ENCODE measurements around the gene SPATA31E1.

The SPATA31E1 gene

GRCh38 chr9:87869082-87869481, 13.6 kb upstream of the SPATA31E1 start:
- no peak for TF ChIP-seq CTCF (conservative IDR thresholded peaks at IDR 0.05; ENCODE audit: low read depth, low read length)
- DNase-seq (ENCODE audit: low read depth): no peak
- H3K4me3 ChIP-seq (ENCODE audit: low read depth, low read length): no peak overlapping the region

- TF ChIP-seq CTCF (conservative IDR thresholded peaks at IDR 0.05; ENCODE audit: low read depth, low read length): no peak
- no peak for DNase-seq (ENCODE audit: low read depth)
- no peak overlapping the region for H3K4me3 ChIP-seq (ENCODE audit: low read depth, low read length)
Observed at GRCh38 chr9:87871425-87872078, 11.1 kb upstream of the SPATA31E1 start.

GRCh38 chr9:87872079-87872624, 10.5 kb upstream of the SPATA31E1 start:
- TF ChIP-seq CTCF (conservative IDR thresholded peaks at IDR 0.05; ENCODE audit: low read depth, low read length): no peak
- H3K4me3 ChIP-seq (ENCODE audit: low read depth, low read length): no peak overlapping the region
- DNase-seq (ENCODE audit: low read depth): no peak

- DNase-seq (ENCODE audit: low read depth): peak; percentile 12
- TF ChIP-seq CTCF (conservative IDR thresholded peaks at IDR 0.05; ENCODE audit: low read depth, low read length): no peak
- H3K4me3 ChIP-seq (ENCODE audit: low read depth, low read length): no peak overlapping the region
Observed at GRCh38 chr9:87873607-87874303, 8.9 kb upstream of the SPATA31E1 start.

- no peak for DNase-seq (ENCODE audit: low read depth)
- no peak for TF ChIP-seq CTCF (conservative IDR thresholded peaks at IDR 0.05; ENCODE audit: low read depth, low read length)
- H3K4me3 ChIP-seq (ENCODE audit: low read depth, low read length): no peak overlapping the region
Observed at GRCh38 chr9:87874304-87874623, 8.4 kb upstream of the SPATA31E1 start.

- no peak for TF ChIP-seq CTCF (conservative IDR thresholded peaks at IDR 0.05; ENCODE audit: low read depth, low read length)
- DNase-seq (ENCODE audit: low read depth): no peak
- H3K4me3 ChIP-seq (ENCODE audit: low read depth, low read length): no peak overlapping the region
Observed at GRCh38 chr9:87875060-87875459, 7.6 kb upstream of the SPATA31E1 start.

All from choroid plexus epithelial cell (primary cell).